DOHH2 (cell line): ENCODE measurements around the gene SMURF1.

Experiments used
- EZH2phosphoT487 ChIP-seq: fragments of 200-600 bp; sonication (generic); IDR thresholded peaks from 2 replicates; pipeline ENCODE4 v1.6.1; 2017; ENCODE audit warnings: borderline replicate concordance, mild to moderate bottlenecking, antibody characterized with exemption, low read length, moderate library complexity, mixed read lengths
- TF ChIP-seq, protein P1 (sequence below): fragments of 200-600 bp; sonication (generic); IDR thresholded peaks from one replicate; pipeline ENCODE4 v1.5.1; 2014; ENCODE audit warnings: antibody characterized with exemption, mild to moderate bottlenecking, low read depth, low read length; ENCODE audit not compliant: poor library complexity, severe bottlenecking

DNA sequence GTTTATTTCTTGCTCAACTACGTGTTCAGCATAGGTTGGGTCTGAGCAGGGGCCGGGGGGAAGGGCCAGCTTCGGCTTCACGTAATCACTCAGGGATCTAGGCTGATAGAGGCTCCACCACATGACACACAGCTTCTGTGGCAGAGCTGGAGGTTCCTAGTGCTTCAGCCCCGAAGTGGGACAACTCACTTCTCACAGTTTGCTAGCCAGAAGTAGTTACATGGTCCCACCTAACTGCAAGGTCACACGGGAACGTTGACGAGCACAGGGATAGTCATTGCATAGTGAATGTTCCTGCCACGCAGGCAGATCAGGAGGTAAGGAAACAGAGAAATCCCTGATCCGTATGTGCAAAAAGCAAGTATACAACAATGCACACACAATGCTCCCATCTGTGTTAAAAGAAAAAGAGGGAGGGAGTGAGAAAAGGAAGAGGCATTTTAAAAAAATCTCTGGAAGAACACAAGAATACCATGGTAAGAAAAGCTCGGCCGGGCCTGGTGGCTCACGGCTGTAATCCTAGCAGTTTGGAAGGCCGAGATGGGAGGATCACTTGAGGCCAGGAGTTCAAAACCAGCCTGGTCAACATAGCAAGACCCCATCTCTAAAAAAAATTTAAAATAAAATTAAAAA, 16.9 kb downstream of the SMURF1 start:
- TF ChIP-seq, protein P1, sequence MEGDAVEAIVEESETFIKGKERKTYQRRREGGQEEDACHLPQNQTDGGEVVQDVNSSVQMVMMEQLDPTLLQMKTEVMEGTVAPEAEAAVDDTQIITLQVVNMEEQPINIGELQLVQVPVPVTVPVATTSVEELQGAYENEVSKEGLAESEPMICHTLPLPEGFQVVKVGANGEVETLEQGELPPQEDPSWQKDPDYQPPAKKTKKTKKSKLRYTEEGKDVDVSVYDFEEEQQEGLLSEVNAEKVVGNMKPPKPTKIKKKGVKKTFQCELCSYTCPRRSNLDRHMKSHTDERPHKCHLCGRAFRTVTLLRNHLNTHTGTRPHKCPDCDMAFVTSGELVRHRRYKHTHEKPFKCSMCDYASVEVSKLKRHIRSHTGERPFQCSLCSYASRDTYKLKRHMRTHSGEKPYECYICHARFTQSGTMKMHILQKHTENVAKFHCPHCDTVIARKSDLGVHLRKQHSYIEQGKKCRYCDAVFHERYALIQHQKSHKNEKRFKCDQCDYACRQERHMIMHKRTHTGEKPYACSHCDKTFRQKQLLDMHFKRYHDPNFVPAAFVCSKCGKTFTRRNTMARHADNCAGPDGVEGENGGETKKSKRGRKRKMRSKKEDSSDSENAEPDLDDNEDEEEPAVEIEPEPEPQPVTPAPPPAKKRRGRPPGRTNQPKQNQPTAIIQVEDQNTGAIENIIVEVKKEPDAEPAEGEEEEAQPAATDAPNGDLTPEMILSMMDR: no peak
- no peak for TF ChIP-seq EZH2phosphoT487
